Epithelial cell of proximal tubule (primary cell): ENCODE data around the gene MAPK13. TPM values are rescaled to one million over a fixed set of nuclear protein-coding genes. Genes with fewer than 3 reads are reported as not detected.

Experiments used
- DNase-seq: peaks from one replicate; pipeline ENCODE4 v3.0.0-alpha.2; 2011; ENCODE audit warnings: low read depth
- H3K4me3 ChIP-seq: 2 replicates; pipeline ENCODE4 v1.5.1; 2011; ENCODE audit warnings: low read depth, mild to moderate bottlenecking, low read length
- CTCF ChIP-seq: conservative IDR thresholded peaks from 2 replicates; pipeline ENCODE4 v1.5.1; 2012; ENCODE audit warnings: low read depth, mild to moderate bottlenecking, low read length
- total RNA-seq: library from RNA; depleted of rRNA; stranded (reverse); fragments of >200 nt; gene quantifications from 2 replicates; pipeline ENCODE4 v1.2.3, GENCODE V29; 2015

MAPK13 gene
- total RNA-seq, 1 donor from 2014 or later, result 44.6 TPM

GRCh38 chr6:36095497-36096391 lies 34.6 kb upstream of the MAPK13 start:
- no peak for TF ChIP-seq CTCF
- H3K4me3 ChIP-seq, result no peak overlapping the region
- no peak for DNase-seq

- H3K4me3 ChIP-seq, result no peak overlapping the region
- no peak for DNase-seq
- no peak for TF ChIP-seq CTCF
Observed at GRCh38 chr6:36098253-36098919, 31.9 kb upstream of the MAPK13 start.

GRCh38 chr6:36098920-36099647 lies 31.2 kb upstream of the MAPK13 start:
- no peak for DNase-seq
- no peak for TF ChIP-seq CTCF

GRCh38 chr6:36099869-36100483 lies 30.3 kb upstream of the MAPK13 start:
- no peak for DNase-seq
- TF ChIP-seq CTCF, result no peak
- H3K4me3 ChIP-seq, result no peak overlapping the region

More at GRCh38 chr6:36098920-36099647, 31.2 kb upstream of the MAPK13 start:
- no peak overlapping the region for H3K4me3 ChIP-seq

GRCh38 chr6:36101691-36102090 lies 28.6 kb upstream of the MAPK13 start:
- no peak overlapping the region for H3K4me3 ChIP-seq
- no peak for TF ChIP-seq CTCF
- no peak for DNase-seq

- no peak for TF ChIP-seq CTCF
- no peak for DNase-seq
Observed at GRCh38 chr6:36102853-36103252, 27.5 kb upstream of the MAPK13 start.

More at GRCh38 chr6:36102853-36103252, 27.5 kb upstream of the MAPK13 start:
- H3K4me3 ChIP-seq, result no peak overlapping the region
